ENCODE results near the gene DUSP22. TPM values are rescaled to one million over a fixed set of nuclear protein-coding genes. Genes with fewer than 3 reads are reported as not detected.

The DUSP22 gene
- total RNA-seq, 1 experiment from 2014 or later, result 18.6 TPM

- no peak for DNase-seq
- H3K4me1 Mint-ChIP-seq (ENCODE audit: low read depth, unreplicated experiment), result no peaks in the 10 kb centered on the region
- POLR2A ChIA-PET, result no interaction called here
- Histone ChIP-seq H3K4me3 (ENCODE audit: low read depth, low read length) (no peak overlapping the region), H3K4me1 (no peaks in the 10 kb centered on the region), H3K36me3 (ENCODE audit: control insufficient read depth, insufficient read depth, low read length) (no peaks in the 10 kb centered on the region), H3K9me3 (no peaks in the 10 kb centered on the region), H3K27me3 (replicated peaks; ENCODE audit: control insufficient read depth, insufficient read depth, low read length) (no peaks in the 10 kb centered on the region)
- CTCF ChIA-PET, result no interaction called here
- no peak overlapping the region for H3K27ac Mint-ChIP-seq (ENCODE audit: unreplicated experiment)
- no peaks in the 10 kb centered on the region for H3K36me3 Mint-ChIP-seq (ENCODE audit: insufficient read depth, unreplicated experiment)
- intact Hi-C loops (cut with micrococcal nuclease; ENCODE audit: unreplicated experiment), result no loop called here
- TF ChIP-seq, protein P1, sequence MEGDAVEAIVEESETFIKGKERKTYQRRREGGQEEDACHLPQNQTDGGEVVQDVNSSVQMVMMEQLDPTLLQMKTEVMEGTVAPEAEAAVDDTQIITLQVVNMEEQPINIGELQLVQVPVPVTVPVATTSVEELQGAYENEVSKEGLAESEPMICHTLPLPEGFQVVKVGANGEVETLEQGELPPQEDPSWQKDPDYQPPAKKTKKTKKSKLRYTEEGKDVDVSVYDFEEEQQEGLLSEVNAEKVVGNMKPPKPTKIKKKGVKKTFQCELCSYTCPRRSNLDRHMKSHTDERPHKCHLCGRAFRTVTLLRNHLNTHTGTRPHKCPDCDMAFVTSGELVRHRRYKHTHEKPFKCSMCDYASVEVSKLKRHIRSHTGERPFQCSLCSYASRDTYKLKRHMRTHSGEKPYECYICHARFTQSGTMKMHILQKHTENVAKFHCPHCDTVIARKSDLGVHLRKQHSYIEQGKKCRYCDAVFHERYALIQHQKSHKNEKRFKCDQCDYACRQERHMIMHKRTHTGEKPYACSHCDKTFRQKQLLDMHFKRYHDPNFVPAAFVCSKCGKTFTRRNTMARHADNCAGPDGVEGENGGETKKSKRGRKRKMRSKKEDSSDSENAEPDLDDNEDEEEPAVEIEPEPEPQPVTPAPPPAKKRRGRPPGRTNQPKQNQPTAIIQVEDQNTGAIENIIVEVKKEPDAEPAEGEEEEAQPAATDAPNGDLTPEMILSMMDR (IDR thresholded peaks at IDR 0.05; ENCODE audit: insufficient read depth in 1 of 2, low read depth in 1 of 2, low read length in 1 of 2, severe bottlenecking in 1 of 2, unreplicated experiment in 1 of 2), result no peak
- BruUV-seq (replicated peaks), result no TSS peak
- H3K4me3 Mint-ChIP-seq (ENCODE audit: unreplicated experiment), result no peak overlapping the region
- H3K9me3 Mint-ChIP-seq (ENCODE audit: unreplicated experiment), result no peaks in the 10 kb centered on the region
- H3K27me3 Mint-ChIP-seq (ENCODE audit: insufficient read depth, unreplicated experiment), result no peaks in the 10 kb centered on the region
Observed at GRCh38 chr6:303263-303662, 11.0 kb downstream of the DUSP22 start.

DNA sequence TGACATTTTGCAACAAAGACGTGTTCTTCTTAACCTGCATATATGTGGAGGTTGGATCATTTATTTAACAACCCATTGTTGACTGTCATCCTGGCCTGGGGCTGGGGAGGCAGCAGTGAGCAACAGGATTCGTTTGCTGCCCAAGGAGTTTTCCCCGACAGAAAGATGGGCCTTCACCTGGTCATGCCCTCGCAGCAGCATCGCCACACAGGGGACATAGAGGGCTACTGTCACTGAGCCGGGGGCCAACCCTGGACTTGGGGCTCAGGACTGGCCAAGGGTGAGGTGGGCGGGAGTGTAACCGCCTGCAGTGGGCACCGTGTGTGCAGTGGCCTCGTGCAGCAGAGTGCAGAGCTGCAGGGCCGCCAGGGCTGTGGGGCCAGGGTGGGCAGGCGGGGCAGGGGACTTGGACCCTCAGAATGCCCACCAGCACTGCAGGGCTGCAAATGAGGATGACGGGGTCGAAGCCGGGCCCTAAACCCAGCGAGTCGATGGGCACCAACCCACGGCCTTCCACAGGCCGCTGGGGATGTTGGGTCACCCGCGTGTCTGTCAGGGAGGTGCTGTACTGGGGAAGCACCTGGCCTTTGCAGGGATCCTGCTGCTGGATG, 11.8 kb downstream of the DUSP22 start:
- Mint-ChIP-seq H3K27ac (ENCODE audit: unreplicated experiment) (no peak overlapping the region), H3K4me1 (ENCODE audit: low read depth, unreplicated experiment) (no peaks in the 10 kb centered on the region), H3K4me3 (ENCODE audit: unreplicated experiment) (no peak overlapping the region), H3K27me3 (ENCODE audit: insufficient read depth, unreplicated experiment) (no peaks in the 10 kb centered on the region), H3K9me3 (ENCODE audit: unreplicated experiment) (no peaks in the 10 kb centered on the region), H3K36me3 (ENCODE audit: insufficient read depth, unreplicated experiment) (no peaks in the 10 kb centered on the region)
- ChIA-PET POLR2A (no interaction called here), CTCF (no interaction called here)
- intact Hi-C loops (cut with micrococcal nuclease; ENCODE audit: unreplicated experiment), result no loop called here
- BruUV-seq (replicated peaks), result no TSS peak
- DNase-seq, result no peak
- TF ChIP-seq, protein P1 (IDR thresholded peaks at IDR 0.05; ENCODE audit: insufficient read depth in 1 of 2, low read depth in 1 of 2, low read length in 1 of 2, severe bottlenecking in 1 of 2, unreplicated experiment in 1 of 2), result peak in 1 of 2 experiments; percentile 32
- Histone ChIP-seq H3K9me3 (no peaks in the 10 kb centered on the region), H3K27me3 (replicated peaks; ENCODE audit: control insufficient read depth, insufficient read depth, low read length) (no peaks in the 10 kb centered on the region), H3K4me1 (no peaks in the 10 kb centered on the region), H3K36me3 (ENCODE audit: control insufficient read depth, insufficient read depth, low read length) (no peaks in the 10 kb centered on the region), H3K4me3 (ENCODE audit: low read depth, low read length) (no peak overlapping the region)

DNA sequence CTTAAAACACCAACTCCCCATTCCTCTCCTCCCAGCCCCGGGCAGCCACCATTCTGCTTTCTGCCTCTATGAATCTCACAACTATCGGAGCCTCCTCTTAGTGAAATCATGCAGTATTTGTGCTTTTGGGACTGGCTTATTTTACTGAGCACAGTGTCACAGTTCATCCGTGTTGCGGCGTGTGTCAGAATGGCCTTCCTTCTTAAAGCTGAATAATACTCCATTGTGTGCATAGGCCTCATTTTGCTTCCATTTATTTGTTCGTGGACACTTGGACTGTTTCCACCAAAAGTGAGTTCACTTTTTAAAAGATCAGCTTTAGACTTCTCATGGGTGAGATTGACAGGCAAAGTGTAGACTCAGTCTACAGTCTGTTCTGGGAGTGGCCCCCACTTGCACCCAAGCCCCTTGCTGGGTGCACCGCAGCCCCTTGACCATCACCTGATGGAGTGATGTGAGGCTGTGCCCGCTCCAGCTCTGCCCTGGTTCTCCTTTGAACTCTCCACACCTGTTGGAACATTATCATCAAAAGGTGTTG, 12.6 kb downstream of the DUSP22 start:
- no peak overlapping the region for H3K4me3 Mint-ChIP-seq (ENCODE audit: unreplicated experiment)

More for the DNA sequence above, 12.6 kb downstream of the DUSP22 start:
- DNase-seq, result no peak
- no peaks in the 10 kb centered on the region for H3K9me3 ChIP-seq
- no peaks in the 10 kb centered on the region for H3K4me1 ChIP-seq
- no peak overlapping the region for H3K4me3 ChIP-seq (ENCODE audit: low read depth, low read length)
- no TSS peak for BruUV-seq (replicated peaks)
- ChIA-PET CTCF (no interaction called here), POLR2A (no interaction called here)
- Mint-ChIP-seq H3K27ac (ENCODE audit: unreplicated experiment) (no peak overlapping the region), H3K9me3 (ENCODE audit: unreplicated experiment) (no peaks in the 10 kb centered on the region), H3K36me3 (ENCODE audit: insufficient read depth, unreplicated experiment) (no peaks in the 10 kb centered on the region), H3K4me1 (ENCODE audit: low read depth, unreplicated experiment) (no peaks in the 10 kb centered on the region), H3K27me3 (ENCODE audit: insufficient read depth, unreplicated experiment) (no peaks in the 10 kb centered on the region)
- no peaks in the 10 kb centered on the region for H3K36me3 ChIP-seq (ENCODE audit: control insufficient read depth, insufficient read depth, low read length)
- intact Hi-C loops (cut with micrococcal nuclease; ENCODE audit: unreplicated experiment), result no loop called here
- TF ChIP-seq, protein P1 (IDR thresholded peaks at IDR 0.05; ENCODE audit: insufficient read depth in 1 of 2, low read depth in 1 of 2, low read length in 1 of 2, severe bottlenecking in 1 of 2, unreplicated experiment in 1 of 2), result no peak
- no peaks in the 10 kb centered on the region for H3K27me3 ChIP-seq (replicated peaks; ENCODE audit: control insufficient read depth, insufficient read depth, low read length)
